ENCODE data around the gene PLB1.
A peak's percentile ranks its signal among the peaks of the same experiment; 100 is the strongest.

Gene PLB1, protein sequence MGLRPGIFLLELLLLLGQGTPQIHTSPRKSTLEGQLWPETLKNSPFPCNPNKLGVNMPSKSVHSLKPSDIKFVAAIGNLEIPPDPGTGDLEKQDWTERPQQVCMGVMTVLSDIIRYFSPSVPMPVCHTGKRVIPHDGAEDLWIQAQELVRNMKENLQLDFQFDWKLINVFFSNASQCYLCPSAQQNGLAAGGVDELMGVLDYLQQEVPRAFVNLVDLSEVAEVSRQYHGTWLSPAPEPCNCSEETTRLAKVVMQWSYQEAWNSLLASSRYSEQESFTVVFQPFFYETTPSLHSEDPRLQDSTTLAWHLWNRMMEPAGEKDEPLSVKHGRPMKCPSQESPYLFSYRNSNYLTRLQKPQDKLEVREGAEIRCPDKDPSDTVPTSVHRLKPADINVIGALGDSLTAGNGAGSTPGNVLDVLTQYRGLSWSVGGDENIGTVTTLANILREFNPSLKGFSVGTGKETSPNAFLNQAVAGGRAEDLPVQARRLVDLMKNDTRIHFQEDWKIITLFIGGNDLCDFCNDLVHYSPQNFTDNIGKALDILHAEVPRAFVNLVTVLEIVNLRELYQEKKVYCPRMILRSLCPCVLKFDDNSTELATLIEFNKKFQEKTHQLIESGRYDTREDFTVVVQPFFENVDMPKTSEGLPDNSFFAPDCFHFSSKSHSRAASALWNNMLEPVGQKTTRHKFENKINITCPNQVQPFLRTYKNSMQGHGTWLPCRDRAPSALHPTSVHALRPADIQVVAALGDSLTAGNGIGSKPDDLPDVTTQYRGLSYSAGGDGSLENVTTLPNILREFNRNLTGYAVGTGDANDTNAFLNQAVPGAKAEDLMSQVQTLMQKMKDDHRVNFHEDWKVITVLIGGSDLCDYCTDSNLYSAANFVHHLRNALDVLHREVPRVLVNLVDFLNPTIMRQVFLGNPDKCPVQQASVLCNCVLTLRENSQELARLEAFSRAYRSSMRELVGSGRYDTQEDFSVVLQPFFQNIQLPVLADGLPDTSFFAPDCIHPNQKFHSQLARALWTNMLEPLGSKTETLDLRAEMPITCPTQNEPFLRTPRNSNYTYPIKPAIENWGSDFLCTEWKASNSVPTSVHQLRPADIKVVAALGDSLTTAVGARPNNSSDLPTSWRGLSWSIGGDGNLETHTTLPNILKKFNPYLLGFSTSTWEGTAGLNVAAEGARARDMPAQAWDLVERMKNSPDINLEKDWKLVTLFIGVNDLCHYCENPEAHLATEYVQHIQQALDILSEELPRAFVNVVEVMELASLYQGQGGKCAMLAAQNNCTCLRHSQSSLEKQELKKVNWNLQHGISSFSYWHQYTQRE (N-terminal part only)

GRCh38 chr2:28495551-28496250, at the start of gene PLB1:
Gene PLB1 (plus strand): TSS chr2:28496060. CDS start chr2:28496115, 55 bp downstream.
- DNase-seq, result no peak

DNA sequence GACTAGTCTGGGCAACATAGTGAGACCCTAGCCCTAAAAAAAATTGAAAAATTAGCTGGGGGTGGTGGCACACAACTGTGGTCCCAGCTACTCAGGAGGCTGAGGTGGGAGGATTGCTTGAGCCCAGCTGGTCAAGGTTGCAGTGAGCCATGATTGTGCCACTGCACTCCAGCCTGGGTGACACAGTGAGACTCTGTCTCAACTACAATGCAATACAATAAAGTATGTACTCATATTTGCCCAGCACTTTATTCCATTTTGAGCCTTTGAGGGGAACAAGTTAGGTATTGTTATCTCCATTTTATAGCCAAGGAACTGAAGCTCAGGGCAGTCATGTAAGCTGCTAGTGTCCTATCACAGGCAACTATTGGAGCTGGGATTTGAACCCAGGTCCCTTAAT, 49.3 kb upstream of the PLB1 start:
- no peak for DNase-seq

DNA sequence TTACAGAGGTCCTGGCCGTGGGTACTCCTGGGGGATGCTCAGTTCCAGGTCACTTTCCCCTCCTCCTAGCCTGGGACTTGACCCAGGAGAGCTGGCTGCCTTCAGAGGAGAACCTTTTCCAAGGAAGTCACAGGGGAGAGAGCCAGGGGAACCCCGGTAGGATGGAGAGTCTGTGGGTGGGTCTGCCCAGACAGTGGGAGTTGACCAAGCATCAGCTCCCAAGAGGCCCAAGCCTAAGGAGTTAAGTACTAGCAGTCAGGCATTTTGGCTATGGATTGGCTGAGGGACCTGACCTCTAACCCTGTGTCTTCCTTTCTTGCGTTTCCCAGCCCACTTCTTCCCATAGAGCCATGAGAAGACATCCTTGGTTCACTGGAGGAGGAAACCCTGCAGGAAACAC, 48.8 kb upstream of the PLB1 start:
- DNase-seq, result no peak

GRCh38 chr2:28447943-28448792, 47.7 kb upstream of the PLB1 start:
- no peak for DNase-seq

DNA sequence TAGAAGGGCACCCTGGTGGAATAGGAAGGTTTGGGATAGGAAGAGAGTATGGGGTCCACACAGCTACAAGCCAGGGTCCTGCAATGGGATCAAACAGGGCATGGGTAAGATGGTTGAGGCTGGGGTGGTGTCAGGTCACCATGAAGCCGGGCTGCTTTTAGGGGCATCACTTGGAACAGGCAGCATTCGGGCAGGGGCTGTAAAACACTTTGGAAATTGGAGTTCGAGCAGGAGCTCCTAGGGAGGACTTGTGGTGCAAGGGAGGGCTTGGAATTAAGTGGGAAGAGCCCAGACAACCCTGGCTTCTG, 47.1 kb upstream of the PLB1 start:
- no peak for DNase-seq

DNA sequence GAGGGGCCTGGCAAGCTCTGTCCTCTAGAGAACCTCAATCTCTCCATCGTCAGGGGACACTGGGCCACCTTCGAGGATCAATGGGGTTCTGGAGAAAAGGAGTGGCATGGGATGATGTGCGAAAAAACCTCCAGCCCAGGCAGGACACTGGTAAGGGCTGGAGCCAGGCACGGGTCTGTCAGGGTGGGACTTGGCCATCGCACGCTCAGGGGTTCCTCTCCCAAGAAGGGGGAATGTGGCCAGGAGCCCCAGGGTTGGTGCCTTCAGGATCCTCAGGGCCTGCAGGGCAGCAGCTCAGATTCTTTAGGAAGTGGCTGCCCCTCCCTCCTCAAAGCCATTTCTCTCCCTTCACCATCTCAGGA, 46.8 kb upstream of the PLB1 start:
- no peak for DNase-seq

DNA sequence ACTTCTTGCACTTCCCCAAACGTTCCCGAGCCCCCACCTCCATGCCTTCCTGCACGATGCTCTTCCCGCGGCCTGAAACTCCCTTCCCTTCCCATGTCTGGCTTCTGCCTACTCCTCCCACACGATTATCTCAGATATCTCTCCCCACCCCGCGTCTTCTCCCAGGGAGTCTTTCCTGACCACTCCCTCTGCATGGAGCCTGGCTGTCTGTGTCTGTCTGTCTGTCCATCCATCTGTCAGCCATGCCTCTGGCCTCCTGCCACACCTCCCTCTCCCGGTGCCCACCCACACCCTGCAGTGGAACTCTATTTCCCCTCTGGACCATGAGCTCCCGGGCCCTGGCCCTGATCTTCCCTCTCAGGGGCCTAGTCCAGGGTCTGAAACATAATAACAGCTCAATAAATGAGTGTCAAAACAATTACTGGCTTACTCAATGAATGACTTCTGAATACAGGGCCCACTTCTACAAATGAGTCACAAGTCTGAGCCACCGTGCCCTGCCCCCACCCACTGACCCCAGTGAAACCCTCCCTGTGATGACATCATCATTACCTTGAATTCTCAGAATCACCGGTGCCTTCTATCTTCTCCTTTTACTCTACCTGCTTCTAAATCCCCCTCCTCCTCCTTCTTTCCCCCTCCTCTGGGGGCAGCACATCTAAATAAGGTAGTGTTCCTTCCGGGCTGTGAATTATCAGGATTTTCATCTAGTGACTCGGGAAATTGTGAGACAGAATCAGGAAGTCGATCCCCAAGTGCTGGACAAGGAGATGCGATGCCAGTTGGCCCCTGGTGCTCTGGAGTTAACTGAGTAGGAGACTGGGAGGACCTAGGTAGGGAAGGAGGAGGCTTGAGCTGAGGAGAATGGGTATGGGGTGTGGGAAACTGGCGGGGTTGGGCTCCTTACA, 46.1 kb upstream of the PLB1 start:
- DNase-seq, result no peak

DNA sequence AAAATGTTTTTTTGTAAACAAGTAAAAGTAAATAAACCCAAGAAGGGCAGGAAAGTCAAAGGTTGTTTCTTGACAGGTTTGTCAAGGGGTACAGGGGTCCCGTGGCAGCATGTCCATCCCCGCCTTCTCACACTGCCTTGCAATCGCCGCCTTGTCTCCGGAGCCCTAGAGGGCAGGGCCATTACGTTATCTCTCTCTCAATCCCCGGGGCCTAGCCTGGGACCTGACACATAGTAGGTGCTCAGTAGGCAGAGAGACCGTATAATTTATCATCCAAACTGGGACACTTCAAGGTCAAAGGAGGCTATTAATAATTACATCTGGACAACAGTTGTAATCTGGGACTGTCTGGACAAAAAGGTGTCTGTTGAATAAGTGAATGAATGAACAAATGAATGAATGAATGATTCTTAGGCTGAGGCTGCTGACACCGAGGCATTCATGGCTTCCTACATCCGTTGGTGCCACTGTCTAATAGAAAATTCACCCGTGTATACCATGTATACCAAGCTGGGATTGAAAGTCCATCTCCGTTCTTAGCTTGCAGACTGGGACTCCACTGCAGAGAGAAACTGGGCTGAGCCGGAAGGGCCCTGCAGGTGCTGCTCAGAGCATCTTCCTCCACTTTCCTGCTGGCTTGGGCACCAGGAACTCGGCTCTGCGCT, 44.8 kb upstream of the PLB1 start:
- no peak for DNase-seq

GRCh38 chr2:28451793-28452533, 43.9 kb upstream of the PLB1 start:
- no peak for DNase-seq

GRCh38 chr2:28452534-28453081, 43.3 kb upstream of the PLB1 start:
- DNase-seq, result peak in 1 of 2 experiments; percentile 46

DNA sequence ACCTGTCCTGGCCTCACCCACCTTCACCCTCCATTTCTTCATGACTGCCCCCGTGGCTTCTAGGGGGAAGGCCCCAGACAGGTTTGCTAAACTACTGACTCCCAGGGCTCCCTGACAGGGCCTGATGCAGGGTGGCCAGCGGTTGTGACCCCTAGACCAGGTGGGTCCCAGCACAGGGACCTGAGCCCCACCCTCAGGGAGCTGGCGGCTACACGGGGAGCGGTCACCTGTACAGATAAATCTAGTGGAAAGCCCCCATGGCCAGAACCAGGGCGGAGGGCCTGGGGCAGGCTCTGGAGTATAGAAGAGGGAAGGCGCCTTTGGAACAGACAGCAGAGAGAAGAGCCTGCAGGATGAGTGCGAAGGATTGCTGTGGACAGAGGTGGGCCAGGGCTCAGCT, 42.5 kb upstream of the PLB1 start:
- DNase-seq, result no peak

DNA sequence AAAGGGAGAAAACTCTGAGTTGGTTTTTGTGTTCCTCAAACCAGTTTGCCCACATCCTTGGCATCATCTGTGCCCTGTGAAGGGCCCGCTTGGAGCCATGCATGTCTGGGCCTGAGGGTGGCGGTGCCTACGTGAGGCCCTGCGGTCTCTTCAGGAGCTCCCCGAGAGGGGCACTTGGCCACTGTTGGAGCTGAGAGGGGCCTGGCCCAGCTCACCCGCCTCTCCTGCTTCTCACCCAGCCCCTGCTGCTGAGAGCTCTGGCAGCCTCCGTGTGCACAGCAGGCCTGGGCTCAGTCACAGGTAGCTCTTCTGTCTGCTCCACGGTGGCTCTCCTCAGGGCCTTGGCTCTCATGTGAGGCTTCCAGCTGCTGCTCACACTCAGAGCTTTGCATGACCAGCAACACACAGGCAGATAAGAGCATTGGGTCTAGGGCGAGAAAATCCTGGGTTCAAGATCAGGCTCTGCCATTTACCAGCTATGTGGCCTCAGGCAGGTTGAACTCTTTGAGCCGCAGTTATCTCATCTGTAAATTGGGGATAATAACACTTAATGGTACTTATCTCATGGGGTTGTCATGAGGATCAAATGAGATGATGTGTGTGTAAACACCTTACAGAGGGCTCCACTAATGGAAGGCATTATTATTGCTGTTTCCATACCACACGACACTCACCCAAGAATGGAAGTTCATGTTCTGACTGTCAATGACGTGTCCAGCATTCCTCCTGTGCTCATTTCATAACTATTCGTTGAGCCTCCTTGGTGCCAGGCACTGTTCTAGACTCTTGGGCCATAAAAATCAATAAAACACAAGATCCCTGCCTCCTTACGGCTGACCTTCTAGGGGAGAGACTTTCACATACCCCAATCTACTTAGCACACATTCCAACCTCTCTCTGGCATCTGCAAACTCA, 41.6 kb upstream of the PLB1 start:
- DNase-seq, result no peak

DNA sequence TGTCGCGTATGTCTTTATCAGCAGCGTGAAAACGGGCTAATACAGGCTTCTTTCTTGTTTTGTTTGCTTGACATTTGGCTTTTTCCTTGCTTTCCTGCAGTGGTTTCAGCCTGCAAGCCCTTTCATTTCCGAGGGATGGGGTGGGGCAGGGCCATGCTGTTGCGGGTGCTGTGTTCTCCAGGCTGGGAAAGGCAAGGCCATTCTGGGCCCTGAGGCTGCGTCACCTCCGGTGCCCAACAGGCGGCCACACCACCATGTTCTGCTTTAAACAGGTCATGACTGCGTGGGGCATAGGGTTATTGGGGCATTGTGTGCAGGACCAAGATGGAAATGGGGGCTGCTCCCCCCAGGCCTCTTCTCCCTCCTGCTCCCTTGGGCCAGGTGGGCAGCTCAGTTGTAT, 38.6 kb upstream of the PLB1 start:
- no peak for DNase-seq

DNA sequence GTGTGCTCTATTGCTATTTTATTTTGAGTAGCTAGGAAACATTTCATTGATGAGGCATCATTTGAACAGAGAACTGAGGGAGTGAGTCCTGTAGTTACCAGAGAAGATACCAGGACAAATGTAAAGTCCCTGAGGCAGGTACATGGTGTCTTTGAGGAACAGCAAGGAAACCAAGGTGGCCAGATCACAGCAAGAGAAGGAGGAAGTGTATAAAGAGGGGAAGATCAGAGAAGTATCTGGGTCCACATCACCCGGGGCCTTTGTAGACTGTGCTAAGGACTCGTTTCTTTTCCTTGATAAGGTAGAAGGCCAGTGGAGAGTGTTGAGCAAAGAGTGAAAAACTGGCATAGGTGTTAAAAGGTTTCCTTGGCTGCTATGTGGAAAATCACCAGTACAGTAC, 34.8 kb upstream of the PLB1 start:
- no peak for DNase-seq

GRCh38 chr2:28462122-28462521, 33.7 kb upstream of the PLB1 start:
- DNase-seq, result no peak

DNA sequence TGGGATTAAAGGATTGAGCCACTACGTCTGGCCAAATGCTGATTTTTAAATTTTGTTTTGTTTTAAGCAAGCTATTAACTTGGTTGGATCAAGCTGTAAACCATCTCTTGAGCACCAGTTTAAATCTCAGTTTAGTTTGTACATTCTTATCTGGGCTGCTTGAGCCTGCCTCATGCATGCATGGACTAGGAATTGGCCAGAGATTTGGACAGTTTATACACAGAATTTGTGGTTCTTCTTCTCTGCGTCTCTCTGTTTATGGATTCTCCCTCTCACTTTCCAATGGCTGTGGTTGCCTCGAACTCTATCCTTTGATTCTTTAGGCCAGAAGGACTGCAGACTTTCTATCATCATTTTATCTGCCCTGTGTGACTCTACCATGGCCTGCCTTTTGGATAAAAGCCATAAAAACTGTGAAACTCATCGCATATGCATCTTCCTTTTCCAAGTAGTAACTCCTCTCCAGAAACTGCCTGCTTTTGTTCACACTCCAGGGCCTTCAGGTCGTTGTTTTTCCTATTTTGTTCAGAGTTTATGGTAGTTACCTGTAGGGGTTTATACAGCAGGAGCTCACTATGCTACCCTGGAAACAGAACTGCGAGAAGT, 32.5 kb upstream of the PLB1 start:
- no peak for DNase-seq

DNA sequence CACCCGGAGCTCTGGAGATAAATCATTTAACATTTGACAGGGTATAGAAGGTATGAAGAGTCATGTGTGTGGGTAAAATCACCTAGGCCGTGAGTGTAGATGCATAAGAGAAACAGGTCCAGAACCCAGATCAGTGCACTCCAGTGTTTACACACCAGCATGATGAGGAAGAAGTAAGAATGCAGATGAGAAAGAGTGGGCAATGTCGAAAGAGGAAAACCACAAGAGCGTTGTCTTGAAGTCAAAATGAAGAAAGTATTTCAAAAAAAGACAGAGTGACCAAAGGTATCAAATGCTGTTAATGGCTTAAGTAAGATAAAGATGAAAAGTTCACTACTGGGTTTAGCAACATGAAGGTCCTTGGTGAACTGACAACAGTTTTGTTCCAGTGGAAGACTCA, 32.0 kb upstream of the PLB1 start:
- DNase-seq, result no peak
